HG03378 (cell line): ENCODE results near the gene PLXNC1.

Experiments used
- ATAC-seq: cut with Tn5 transposase; IDR thresholded peaks from one replicate; pipeline ENCODE4 v1.9.1; 2021; ENCODE audit warnings: mild to moderate bottlenecking, moderate library complexity; ENCODE audit not compliant: unreplicated experiment

The PLXNC1 gene

DNA sequence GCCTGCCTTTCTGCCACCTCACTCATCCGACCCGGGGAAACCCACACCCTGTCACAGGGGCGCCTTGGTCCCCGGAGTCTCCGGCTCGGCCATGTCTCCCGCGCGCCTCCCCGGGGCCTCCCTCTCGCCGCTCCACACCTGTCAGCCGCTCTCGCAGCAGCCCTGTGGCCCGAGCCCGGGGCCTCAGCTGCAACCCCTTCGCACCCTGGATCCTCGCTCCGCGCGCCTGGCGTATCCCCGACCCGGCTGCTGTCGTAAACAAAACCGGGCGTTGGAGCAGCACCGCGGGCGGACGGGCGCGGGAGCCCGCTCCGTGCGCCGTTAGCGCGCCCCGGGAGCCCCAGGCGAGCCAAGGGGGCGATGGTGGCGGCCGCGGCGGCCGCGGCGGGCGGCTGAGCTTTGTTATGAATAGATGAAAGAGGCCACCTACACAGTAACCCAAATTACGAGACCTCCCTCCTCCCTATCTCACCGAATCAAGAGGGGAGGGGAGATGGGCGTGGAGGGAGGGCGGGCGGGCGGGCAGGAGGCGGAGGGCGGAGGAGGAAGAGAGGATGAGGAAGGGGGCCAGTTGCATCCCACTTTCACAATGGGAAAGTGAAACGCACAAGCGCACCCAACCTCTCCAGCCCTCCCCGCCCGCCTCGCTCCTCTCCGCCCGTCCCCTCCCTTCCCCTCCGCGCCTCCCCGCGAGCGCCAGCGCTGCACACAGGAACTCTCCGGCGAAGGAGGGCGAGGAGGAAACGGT, at the start of gene PLXNC1:
PLXNC1 (plus strand) TSS at position 587 of the 748 bp plus-strand sequence. CDS start 395 bp downstream, outside the sequence.
- ATAC-seq: peak; percentile 31

DNA sequence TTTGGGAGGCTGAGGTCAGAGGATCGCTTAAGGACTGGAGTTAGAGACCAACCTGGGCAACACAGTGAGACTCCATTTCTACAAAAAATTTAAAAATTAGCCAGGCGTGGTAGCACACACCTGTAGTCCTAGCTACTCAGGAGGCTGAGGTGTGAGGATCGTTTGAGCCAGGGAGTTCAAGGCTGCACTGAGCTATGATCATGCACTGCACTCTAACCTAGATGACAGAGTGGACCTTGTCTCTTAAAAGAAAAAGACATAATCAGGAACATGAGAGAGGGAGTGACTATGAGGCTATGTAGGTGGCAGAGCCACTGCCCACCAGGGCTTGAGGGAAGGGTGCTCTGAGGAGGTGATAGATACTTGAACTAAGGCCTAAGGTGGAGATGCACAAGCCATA, 49.2 kb upstream of the PLXNC1 start:
- ATAC-seq: no peak

DNA sequence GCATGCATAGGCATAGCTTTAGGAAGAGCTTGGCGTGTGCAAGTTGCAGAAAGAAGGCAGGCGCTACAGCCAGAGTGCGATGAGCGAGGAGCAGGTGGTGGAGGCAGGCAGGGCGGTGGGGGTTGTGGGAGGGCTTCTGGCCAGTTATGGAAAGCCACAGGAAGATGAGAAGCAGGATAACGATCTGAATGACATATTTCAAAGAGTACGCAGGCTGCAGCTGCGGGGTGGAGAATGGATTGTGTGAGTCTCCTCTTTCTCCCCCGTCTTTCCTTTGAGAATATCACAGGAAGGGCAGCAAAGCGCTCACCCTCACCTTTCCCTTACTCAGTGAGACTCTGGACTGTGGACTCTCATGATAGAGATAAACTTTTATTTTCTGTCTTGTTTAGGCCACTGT, 48.7 kb upstream of the PLXNC1 start:
- no peak for ATAC-seq

DNA sequence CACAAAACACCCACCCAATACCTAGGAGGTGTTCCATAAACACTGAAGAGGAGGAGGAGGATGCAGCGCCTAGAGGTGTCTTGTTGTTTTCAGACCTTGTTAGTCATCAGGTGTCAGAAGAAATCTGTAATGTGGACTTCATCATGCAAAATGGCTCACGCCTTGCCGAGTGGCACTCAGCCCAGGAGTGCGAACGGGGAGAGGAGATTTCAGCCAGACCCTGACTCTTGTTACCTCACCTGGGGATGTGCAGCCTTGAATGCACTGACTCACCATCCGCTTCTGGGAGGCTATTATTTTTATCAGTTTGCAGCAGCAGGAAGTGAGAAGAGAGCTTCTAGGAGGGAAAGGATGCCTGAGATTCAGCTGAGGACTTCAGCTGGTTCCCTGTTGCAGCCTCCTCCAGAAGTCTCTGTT, 48.2 kb upstream of the PLXNC1 start:
- ATAC-seq: no peak

DNA sequence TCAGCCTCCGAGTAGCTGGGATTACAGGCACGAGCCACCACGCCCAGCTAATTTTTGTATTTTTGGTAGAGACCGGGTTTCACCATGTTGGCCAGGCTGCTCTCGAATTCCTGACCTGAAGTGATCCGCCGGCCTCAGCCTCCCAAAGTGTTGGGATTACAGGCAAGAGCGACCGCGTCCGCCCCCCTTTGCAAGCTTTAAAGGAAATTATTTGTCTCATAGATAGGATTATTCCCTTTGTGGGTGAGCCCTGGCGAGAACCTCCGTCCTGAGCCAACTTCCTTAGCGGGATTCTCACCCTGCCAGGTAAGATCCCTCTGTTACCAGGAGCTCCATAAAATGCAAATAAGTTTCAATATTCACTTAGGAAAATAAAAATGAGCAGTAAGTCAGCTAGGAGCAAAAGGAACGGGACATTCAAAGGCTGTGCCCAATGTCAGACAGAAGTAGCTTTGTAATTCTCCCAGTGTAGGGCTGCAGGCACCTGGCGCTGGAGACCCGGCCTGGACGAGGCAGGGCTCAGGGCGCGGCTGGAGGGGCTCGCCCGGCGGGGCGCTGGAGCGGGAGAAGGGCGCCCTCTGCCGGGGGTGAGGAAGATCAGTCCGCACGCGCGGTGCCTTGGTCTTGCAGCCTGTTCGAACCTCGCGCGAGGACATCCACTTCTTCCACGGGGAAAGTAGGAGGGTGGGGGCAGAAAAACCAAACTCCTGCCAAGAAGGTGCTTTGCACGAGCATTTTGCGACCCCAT, 47.2 kb upstream of the PLXNC1 start:
- no peak for ATAC-seq

DNA sequence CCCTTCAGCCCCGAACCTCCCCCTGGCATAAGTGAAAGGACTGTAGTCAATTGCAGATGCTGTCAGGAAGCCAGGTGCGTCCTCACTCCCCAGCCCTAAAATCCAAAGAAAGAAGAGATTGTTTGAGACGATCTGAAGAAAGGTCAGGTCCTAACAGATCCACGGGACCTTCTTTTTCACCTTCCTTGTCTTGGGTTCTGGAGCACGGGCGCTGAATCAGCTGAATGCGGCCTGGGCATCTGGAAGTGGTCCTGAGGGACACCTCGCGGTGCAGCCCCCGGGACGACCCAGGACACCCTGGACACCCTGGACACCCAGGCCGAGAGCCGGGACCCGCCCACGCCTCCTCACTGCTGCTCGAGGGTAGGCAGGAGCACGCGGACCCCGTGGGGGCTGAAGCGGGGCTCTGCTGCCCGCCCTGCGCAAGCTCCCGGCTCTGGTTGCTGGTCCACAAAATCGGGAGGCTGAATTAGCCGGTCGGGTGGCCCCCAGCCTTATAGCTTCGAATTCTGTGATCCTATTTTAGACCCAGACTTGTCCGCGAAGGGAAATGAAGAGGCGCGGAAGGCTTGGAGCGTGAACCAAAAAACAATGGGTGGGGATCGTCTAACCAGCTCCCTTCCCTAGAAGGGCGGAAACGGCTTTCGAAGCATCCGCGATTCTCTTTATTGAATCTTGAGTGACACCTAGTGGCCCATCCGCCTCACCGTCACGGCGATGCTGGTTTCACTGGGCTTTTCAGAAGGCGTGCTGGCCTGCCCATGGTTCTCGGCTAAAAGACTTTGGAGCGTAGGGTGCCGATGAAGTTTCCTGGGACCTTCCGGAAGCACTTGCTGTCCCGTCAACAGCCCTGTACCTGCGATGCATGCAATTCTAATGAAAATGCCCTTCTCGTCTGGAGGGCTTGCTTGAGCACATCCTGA, 46.4 kb upstream of the PLXNC1 start:
- ATAC-seq: peak; percentile 80

DNA sequence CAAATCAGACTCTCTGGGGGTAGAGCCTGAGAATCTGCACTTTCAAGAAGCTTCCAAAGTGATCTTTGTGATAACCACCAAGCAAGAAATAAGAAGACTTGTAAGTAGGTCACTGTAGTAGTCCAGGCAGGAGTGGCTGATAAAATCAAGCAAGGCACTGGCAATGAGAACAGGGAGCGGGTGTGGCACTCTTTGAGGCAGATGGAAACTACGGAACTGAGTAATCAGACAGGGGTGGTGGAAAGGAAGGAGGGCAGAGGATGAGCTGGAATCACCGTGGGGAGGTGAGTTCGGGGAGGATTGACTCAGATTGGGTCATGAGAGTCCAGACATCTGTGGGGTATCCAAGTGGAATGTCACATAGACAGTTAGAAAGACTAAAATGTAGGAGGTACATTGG, 44.4 kb upstream of the PLXNC1 start:
- ATAC-seq: no peak

DNA sequence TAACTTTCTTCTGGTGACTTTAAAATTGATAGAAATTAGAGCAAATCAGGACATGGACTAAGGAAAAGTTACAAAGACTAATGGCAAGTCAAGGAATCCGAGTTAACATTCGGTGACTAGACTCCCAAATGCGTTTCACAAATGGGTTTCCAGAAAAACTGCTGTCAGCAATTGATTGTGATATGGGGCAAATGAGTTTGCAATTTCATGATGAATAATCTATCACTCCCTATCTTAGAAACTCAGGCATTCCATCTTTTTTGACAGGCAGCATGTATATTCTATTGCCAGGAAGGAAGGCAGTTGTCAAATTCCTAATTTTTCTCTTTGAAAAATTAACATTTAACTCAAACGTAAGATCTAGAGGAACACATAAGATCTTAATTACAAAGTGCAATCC, 40.5 kb upstream of the PLXNC1 start:
- no peak for ATAC-seq

DNA sequence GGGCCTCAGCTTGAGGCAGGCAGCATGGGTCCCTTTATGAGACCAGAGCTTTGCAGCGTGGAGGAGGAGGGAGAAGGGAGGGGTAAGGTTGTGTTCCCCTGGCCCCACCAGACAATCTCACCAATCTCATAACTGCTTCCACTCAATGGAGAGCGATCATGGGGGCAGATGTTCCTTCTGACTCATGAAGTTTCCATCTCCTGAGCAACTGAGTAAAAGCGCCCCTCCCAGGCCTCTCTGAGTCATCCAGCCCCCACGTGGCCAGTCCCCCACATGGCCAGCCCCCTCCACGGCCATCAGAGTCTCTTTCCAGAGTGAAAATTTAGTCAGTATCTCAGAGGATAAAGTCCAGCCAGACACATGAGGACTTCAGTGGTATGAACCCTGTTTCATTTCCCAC, 39.2 kb upstream of the PLXNC1 start:
- no peak for ATAC-seq

DNA sequence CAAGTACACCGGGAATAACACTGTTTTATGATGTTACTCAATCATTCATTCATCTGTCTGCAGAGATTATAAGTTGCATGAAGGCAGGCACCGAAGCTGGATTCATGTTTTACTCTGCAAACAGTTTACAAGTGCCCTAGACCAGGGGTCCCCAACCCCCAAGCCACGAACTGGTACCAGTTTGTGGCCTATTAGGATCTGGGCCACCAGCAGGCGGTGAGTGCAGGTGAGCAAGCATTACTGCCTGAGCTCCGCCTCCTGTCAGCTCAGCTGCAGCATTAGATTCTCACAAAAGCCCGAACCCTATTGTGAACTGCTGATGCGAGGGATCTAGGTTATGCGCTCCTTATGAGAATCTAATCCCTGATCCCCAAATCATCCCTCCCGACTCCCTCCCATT, 38.1 kb upstream of the PLXNC1 start:
- no peak for ATAC-seq

DNA sequence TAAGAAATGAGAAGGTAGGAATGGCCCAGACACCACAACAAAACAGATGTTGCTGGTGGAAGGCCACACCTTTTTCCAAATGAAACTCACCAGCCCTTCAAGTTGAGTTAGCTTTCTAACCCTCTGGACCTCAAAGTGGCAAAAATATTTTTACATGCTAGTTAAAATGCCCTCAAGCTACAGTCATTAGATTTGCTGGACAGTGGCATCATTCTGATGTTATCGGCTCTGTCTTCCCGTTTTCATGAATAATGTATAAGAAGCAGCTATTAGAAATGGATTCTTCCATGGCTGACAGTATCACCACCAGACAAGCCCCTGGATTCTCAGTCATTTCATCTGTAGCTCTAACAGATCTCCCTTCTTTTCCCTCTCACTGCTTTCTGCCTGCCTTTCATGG, 37.1 kb upstream of the PLXNC1 start:
- ATAC-seq: no peak

DNA sequence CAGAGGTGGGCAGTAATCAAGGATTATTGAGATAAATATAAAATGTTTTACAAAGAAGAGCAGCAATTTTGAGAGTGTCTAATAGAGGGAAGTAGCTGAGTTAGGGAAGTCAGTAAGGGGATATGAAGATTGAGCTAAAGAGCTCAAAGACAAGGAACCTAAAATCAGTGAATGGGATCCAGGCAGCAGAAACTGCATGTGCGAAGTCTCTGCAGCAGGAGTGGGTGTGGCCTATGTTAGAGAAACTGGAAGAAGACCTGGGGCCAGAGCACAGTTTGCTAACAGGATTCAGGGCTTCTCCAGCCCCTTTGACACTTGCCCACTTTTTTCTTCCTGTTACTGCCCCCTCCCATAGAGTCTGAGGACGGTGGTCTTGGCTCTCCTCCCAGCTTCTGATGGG, 36.3 kb upstream of the PLXNC1 start:
- no peak for ATAC-seq

DNA sequence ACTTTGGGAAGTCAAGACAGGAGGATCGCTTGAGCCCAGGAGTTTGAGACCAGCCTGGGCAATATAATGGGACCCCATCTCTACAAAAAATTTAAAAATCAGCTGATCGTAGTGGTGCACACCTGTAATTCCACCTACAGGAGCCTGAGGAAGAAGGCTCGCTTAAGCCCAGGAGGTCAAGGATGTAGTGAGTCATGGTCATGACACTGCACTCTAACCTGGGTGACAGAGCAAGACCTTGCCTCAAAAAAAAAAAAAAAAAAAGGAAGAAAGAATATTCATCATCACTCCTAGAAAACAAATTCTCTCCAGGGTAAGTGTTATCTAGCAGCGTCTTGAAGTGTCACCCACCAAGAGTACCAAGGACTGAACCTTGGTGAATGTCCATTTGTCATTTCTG, 34.2 kb upstream of the PLXNC1 start:
- ATAC-seq: no peak

DNA sequence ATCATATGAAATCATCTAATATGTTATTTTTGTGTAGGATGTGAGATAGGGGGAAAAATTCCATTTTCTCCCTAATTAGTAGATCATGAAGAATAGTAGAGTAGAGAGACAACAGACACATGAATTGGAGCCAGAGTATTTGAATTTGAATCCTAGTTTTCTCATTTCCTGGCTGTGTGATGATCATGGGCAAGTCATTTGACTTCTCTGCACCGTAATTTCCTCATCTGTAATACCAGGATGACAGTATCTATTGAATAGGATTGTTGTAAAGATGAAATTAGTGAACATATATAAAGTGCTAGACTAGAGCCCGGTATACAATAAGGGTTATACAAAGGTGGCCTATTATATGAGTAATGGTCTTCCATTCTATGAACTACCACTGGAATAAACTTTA, 32.2 kb upstream of the PLXNC1 start:
- no peak for ATAC-seq

DNA sequence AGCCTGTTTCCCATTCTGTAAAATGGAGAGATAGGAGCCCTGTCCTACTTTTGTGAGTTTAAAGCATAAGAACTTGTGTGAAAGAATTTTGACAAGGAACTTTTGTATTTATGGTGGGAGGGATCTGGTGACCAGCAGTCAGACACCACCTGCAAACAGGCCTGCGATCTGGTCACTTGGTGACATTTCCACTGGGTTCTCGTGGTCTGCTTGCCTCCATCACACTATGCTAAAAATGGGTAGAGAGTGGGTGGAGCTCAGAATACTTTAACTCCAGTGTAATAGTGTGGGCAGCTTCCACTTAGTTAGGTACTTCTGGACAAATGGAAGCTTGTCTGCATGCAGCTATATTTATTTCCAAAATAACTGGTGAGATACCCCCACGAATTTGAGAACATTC, 26.5 kb upstream of the PLXNC1 start:
- no peak for ATAC-seq

DNA sequence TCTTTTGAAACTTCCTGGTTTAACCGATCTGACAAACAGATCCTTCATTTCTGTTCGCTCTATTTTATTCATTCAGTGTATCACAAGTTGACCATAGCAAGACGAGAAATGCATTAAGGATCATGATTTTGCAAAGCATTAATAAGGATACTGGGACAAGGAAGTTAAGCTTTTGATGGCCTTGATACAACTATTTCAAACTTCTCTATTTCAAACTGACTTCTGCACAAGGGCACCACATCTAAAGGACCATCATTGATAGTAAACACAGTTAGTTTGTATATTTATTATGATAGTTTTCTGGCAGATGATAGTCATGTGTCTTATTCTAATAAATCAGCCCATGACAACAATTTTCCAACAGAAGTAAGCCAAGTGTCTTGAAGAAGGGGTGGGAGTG, 25.8 kb upstream of the PLXNC1 start:
- ATAC-seq: no peak

DNA sequence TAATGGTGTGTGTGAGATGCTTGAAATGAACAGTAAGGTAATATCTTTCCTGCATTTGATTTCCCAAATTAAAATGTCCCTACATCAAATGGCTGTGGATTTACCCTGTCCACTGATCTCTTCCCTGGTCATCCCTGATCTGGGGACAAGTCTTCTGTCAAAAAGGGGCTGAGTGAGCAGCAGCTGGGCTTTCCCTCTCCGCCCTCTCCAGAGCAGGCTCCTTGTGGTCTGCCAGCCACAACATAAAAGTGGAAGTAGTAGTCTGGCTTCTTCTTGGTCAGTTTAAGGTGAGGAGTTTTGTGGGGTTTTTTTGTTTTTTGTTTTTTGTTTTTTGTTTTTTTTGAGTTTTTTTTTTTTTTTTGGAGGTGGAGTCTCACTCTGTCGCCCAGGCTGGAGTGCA, 25.2 kb upstream of the PLXNC1 start:
- ATAC-seq: peak; percentile 53

DNA sequence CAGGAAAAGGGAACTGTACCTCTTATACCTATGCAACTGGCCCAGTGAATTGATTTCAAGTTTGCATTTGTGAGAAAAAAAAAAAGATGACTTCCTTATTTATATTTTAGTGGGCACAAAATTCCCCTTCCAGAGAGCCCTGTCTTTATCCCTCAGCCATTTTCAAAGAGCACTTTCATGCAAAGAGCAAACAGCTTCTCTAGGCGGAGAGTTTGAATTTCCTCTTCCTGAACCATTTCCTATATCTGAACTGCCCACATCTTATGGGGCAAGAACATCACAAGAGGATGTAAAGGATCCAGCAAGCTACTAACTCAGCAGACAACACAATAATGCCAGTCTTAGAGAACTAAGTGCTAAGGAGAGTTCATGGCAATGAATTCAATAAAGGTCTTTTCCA, 22.3 kb upstream of the PLXNC1 start:
- no peak for ATAC-seq

DNA sequence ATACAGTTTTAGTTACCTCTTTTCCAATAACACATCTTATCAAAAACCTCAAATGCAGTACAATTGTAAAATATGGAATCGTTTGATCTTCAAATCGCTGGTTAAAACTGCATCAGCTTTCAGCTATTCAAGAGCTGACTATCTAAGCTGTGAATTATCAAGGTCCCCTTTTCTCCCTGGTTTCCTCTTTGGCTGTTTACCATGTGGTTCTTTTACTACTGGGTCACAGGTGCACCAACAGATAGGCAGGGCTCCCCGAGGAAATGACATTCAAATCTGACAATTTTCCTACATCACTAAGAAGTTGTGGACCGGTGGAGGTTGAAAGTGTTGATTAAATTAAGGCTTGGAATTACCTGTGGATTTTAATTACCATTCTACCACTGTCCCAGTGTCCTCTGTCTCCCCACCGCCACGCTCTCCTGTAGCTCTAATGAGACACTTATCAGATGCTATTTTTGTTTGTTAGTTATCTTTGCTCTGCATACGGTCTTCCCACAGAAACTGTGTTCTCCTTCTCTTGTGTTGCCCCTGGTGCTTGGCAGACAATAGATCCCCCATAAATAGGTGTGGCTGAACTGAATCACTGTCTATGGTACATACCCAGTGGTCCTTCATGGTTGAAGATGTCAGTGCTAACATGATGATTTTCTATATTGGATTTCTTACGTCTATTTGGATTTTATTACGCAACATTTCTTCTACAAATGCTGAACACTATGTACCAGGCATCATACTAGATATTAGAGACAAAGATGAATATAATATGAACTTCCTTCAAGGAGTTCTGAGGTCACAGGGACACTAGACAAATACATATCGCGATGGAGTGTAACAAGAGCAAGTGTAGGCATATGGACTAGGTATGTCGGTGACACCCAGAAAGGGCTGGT, 20.9 kb upstream of the PLXNC1 start:
- ATAC-seq: no peak

DNA sequence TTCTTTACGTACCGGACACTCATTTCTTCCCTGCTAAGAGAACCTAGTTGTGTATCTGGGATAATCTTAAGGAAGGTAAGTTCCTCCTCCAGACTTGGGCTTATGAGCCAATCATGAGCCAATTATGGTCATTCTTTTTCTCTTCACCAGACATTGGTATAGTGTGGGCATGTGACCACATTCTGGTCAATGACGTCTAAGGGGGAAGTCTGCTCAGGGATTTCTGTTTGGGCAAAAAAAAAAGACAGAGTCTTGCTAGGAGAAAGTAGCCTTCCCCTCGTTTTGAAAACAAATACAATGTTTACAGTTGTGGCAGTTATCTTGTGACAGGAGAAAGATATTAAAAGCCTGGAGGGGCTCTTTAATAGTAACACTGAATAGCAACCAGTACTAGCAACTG, 20.1 kb upstream of the PLXNC1 start:
- no peak for ATAC-seq
